PFSK-1 (cell line): ENCODE results near the gene C16orf78.

Experiments
- POLR2AphosphoS5 ChIP-seq: IDR thresholded peaks from 2 replicates; pipeline ENCODE4 v1.6.1; 2012; ENCODE audit warnings: low read depth, mild to moderate bottlenecking, control low read depth, low read length, moderate library complexity
- SIN3A ChIP-seq: IDR thresholded peaks from 2 replicates; pipeline ENCODE4 v1.6.1; 2012; ENCODE audit warnings: mild to moderate bottlenecking, low read length, moderate library complexity, borderline replicate concordance; ENCODE audit not compliant: insufficient read depth
- TF ChIP-seq, protein P1 (sequence below), 2 experiments: IDR thresholded peaks; 2 replicates each; pipeline versions ENCODE4 v1.6.1 to v1.8.0; 2011 to 2012; ENCODE audit warnings: low read depth in 2 of 2, low read length in 2 of 2, control low read depth in 1 of 2, inconsistent platforms in 1 of 2, mild to moderate bottlenecking in 1 of 2, moderate library complexity in 1 of 2; ENCODE audit not compliant: insufficient read depth in 1 of 2

DNA sequence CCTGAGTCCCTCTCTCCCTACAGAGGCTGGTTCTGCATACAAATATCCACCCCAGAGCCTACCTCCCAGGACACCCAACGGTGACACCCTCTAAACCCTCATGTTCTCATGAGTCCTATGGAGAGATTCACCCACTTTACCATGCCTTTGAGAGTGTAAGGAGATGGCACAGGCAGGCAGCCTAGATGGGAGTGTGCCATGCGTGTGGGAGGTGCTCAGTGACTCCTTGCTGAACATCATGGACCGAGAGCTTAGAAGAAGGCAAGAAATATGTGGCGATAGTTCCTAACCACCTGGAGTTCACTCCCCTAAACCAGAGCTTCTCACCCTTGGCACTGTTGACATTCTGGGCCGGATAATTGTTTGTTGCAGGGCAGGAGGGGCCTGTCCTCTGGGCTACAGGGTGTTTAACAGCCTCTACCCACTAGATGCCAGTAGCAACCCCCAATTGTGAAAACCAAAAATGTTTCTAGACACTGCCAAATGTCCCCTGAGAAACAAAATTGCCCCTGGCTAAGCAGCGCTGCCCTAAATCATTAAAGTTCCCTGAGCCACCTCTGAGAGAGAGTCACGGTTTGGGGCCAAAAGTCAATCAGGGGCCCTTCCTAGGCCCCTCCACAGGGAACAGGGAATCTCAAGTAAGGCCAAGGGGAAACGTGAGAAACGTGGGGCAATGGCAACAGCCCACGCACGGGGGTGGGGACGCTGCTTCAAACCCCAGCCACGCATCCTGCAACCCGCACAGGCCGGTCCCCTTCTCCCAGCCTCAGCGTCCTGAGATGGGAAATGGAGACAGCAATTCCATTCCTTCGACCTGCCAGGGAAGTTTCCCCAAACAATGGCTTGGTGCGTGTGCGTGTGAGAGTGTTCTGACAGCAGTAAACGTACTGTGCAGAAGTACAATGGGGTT lies 66.8 kb downstream of the C16orf78 start:
- TF ChIP-seq, protein P1, sequence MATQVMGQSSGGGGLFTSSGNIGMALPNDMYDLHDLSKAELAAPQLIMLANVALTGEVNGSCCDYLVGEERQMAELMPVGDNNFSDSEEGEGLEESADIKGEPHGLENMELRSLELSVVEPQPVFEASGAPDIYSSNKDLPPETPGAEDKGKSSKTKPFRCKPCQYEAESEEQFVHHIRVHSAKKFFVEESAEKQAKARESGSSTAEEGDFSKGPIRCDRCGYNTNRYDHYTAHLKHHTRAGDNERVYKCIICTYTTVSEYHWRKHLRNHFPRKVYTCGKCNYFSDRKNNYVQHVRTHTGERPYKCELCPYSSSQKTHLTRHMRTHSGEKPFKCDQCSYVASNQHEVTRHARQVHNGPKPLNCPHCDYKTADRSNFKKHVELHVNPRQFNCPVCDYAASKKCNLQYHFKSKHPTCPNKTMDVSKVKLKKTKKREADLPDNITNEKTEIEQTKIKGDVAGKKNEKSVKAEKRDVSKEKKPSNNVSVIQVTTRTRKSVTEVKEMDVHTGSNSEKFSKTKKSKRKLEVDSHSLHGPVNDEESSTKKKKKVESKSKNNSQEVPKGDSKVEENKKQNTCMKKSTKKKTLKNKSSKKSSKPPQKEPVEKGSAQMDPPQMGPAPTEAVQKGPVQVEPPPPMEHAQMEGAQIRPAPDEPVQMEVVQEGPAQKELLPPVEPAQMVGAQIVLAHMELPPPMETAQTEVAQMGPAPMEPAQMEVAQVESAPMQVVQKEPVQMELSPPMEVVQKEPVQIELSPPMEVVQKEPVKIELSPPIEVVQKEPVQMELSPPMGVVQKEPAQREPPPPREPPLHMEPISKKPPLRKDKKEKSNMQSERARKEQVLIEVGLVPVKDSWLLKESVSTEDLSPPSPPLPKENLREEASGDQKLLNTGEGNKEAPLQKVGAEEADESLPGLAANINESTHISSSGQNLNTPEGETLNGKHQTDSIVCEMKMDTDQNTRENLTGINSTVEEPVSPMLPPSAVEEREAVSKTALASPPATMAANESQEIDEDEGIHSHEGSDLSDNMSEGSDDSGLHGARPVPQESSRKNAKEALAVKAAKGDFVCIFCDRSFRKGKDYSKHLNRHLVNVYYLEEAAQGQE (IDR thresholded peaks at IDR 0.05; ENCODE audit: insufficient read depth in 1 of 2, low read depth in 2 of 2, low read length in 2 of 2) = no peak
- TF ChIP-seq POLR2AphosphoS5 (no peak), SIN3A (no peak)
